Measurements from ENCODE around the gene TCHP.

Gene TCHP

DNA sequence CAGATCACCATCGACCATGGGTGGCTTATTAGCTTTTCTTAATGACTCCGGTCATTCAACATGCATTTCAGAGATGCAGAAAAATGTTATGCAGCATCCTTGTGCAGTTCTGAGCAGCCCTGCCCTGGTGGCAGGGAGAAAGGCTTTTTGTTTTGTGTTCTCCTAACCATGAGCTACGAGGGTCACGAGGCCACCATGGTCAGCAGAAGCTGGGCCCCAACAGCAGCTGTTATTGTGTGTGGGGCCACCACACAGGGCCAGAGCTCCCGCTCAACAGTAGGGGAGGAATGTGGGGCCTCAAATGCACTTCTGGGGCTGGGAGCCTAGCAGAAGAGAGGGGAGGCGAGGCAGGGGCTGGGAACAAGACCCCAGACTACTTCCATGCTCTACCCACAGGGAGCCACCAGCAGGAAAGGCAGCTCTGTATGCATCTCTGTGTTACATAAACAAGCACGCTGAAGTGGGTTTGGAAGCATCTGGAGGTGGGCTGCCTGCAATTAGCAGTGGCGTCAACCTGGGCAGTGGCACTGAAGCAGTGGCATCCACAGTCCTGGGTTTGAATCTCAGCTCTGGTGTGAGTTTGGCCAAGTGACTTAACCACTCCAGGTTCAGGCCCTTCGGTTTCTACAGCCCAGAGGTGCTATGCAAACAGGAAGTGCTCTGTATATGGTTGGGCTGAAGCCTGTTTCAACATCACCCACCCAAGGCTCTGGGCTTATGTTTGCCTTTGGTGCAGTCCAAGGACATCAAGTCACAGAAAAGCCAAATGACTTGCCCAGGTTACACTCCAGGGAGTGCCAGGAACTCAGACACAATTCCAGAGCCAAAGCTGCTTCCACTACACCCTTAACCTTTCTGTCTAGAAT, 36.0 kb upstream of the TCHP start:
- Histone ChIP-seq H3K27me3 (ENCODE audit: insufficient read depth, low read length, poor library complexity) (no peaks in the 10 kb centered on the region), H3K4me3 (ENCODE audit: low read depth in 1 of 2, low read length in 2 of 2) (no peak overlapping the region), H2AFZ (ENCODE audit: low read depth, low read length) (no peak overlapping the region), H3K9ac (ENCODE audit: low read depth, low read length) (no peak overlapping the region), H4K20me1 (ENCODE audit: insufficient read depth, low read length) (peaks cover 9% of the 10 kb centered on the region; the same call in 1 of the 2 replicates), H3K9me3 (ENCODE audit: insufficient read depth, low read length, severe bottlenecking) (no peaks in the 10 kb centered on the region), H3K4me2 (ENCODE audit: insufficient read depth, low read length) (no peak overlapping the region), H3K27ac (ENCODE audit: low read length) (no peak overlapping the region), H3K79me2 (ENCODE audit: insufficient read depth, low read length) (no peaks in the 10 kb centered on the region), H3K4me1 (ENCODE audit: insufficient read depth, low read length) (no peaks in the 10 kb centered on the region), H3K36me3 (ENCODE audit: insufficient read depth, low read length) (no peaks in the 10 kb centered on the region)
- TF ChIP-seq, protein P1, sequence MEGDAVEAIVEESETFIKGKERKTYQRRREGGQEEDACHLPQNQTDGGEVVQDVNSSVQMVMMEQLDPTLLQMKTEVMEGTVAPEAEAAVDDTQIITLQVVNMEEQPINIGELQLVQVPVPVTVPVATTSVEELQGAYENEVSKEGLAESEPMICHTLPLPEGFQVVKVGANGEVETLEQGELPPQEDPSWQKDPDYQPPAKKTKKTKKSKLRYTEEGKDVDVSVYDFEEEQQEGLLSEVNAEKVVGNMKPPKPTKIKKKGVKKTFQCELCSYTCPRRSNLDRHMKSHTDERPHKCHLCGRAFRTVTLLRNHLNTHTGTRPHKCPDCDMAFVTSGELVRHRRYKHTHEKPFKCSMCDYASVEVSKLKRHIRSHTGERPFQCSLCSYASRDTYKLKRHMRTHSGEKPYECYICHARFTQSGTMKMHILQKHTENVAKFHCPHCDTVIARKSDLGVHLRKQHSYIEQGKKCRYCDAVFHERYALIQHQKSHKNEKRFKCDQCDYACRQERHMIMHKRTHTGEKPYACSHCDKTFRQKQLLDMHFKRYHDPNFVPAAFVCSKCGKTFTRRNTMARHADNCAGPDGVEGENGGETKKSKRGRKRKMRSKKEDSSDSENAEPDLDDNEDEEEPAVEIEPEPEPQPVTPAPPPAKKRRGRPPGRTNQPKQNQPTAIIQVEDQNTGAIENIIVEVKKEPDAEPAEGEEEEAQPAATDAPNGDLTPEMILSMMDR (IDR thresholded peaks at IDR 0.05; ENCODE audit: borderline replicate concordance, extremely low read depth, low read length, poor library complexity, severe bottlenecking), result no peak
- no peak for TF ChIP-seq EZH2 (IDR thresholded peaks at IDR 0.05; ENCODE audit: borderline replicate concordance, low read depth, low read length, severe bottlenecking)
- ATAC-seq (ENCODE audit: insufficient read depth, low read depth) (peak; percentile 58; the same call in 1 of the 3 replicates), DNase-seq (no peak)

DNA sequence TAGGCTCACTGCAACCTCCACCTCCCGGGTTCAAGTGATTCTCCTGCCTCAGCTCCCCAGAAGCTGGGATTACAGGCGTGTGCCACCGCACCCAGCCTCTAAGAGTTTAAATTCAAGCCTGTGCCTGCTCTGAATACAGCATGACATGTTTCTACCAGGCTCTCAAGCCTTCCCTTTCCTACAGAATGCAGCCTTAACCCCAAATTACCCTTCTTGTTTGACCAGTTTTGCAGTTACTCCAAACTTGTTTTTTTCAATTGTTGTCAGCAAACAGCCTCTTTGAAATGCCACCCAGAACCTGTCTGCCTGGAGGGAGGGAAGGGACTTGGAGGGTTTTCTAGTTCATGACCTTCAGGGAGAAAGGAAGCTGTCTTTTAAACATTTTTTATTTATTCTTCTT, 35.2 kb upstream of the TCHP start:
- no peak overlapping the region for H3K4me3 ChIP-seq (ENCODE audit: low read depth in 1 of 2, low read length in 2 of 2)
- no peak overlapping the region for H3K27ac ChIP-seq (ENCODE audit: low read length)
- DNase-seq (no peak), ATAC-seq (ENCODE audit: insufficient read depth, low read depth) (no peak)
- H3K9ac ChIP-seq (ENCODE audit: low read depth, low read length), result no peak overlapping the region
- no peaks in the 10 kb centered on the region for H3K9me3 ChIP-seq (ENCODE audit: insufficient read depth, low read length, severe bottlenecking)
- H3K4me2 ChIP-seq (ENCODE audit: insufficient read depth, low read length), result no peak overlapping the region
- no peaks in the 10 kb centered on the region for H3K36me3 ChIP-seq (ENCODE audit: insufficient read depth, low read length)
- peaks cover 9% of the 10 kb centered on the region; the same call in 1 of the 2 replicates for H4K20me1 ChIP-seq (ENCODE audit: insufficient read depth, low read length)
- H2AFZ ChIP-seq (ENCODE audit: low read depth, low read length), result no peak overlapping the region
- no peaks in the 10 kb centered on the region for H3K79me2 ChIP-seq (ENCODE audit: insufficient read depth, low read length)
- H3K27me3 ChIP-seq (ENCODE audit: insufficient read depth, low read length, poor library complexity), result no peaks in the 10 kb centered on the region
- H3K4me1 ChIP-seq (ENCODE audit: insufficient read depth, low read length), result no peaks in the 10 kb centered on the region
- TF ChIP-seq EZH2 (IDR thresholded peaks at IDR 0.05; ENCODE audit: borderline replicate concordance, low read depth, low read length, severe bottlenecking), result no peak
- TF ChIP-seq, protein P1 (IDR thresholded peaks at IDR 0.05; ENCODE audit: borderline replicate concordance, extremely low read depth, low read length, poor library complexity, severe bottlenecking), result no peak

DNA sequence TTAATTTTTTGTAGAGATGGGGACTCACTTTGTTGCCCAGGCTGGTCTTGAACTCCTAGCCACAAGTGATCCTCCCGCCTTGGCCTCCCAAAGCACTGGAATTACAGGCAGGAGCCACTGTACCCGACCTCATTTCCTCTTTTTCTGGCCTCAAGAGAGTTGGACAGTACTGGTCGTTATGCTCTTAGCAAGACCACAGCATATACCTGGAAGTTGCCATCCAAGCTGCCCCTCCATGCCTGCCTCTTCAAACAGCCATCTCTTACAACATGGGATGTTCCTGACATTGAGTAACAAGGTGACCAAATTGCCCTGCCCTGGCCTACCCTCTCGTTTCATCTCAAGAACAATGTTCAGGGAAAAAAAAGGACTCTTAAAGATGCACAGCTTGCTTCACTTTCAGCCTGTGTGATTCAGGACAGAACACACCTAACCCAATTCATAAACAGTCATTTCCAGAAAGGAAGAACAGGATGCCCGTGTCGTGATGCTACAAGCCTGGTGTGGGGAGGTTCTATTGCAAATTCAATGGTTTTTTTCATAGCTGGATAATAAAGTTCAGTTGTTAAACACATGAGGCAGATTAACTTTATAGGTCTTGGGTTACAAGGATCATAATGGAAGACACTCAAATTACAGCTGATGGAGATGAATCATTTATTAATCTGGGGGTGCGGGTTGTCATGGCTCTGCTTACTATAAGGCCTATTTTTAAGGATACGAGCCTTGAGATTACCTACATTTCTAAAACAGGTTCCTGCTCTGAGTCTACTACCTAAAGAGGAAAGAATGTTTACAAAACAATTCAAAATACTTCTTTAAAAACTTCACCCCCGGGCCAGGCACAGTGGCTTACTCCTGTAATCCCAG, 31.7 kb upstream of the TCHP start:
- Histone ChIP-seq H3K27me3 (ENCODE audit: insufficient read depth, low read length, poor library complexity) (no peaks in the 10 kb centered on the region), H3K9ac (ENCODE audit: low read depth, low read length) (no peak overlapping the region), H3K36me3 (ENCODE audit: insufficient read depth, low read length) (0 out of 2 replicates have a peak, but pooled peaks cover 9% of the 10 kb centered on the region), H3K4me3 (ENCODE audit: low read depth in 1 of 2, low read length in 2 of 2) (no peak overlapping the region), H3K4me2 (ENCODE audit: insufficient read depth, low read length) (no peak overlapping the region), H3K9me3 (ENCODE audit: insufficient read depth, low read length, severe bottlenecking) (no peaks in the 10 kb centered on the region), H3K79me2 (ENCODE audit: insufficient read depth, low read length) (no peaks in the 10 kb centered on the region; the same call in 1 of the 2 replicates), H3K27ac (ENCODE audit: low read length) (no peak overlapping the region), H4K20me1 (ENCODE audit: insufficient read depth, low read length) (peaks cover 9% of the 10 kb centered on the region; the same call in 1 of the 2 replicates), H3K4me1 (ENCODE audit: insufficient read depth, low read length) (no peaks in the 10 kb centered on the region), H2AFZ (ENCODE audit: low read depth, low read length) (no peak overlapping the region)
- no peak for ATAC-seq (ENCODE audit: insufficient read depth, low read depth)
- TF ChIP-seq, protein P1 (IDR thresholded peaks at IDR 0.05; ENCODE audit: borderline replicate concordance, extremely low read depth, low read length, poor library complexity, severe bottlenecking), result no peak
- TF ChIP-seq EZH2 (IDR thresholded peaks at IDR 0.05; ENCODE audit: borderline replicate concordance, low read depth, low read length, severe bottlenecking), result no peak
- no peak for DNase-seq
